HG03108 (cell line): ENCODE measurements around the gene ARHGAP27.
"Not testable (repeated sequence)": the region's sequence is repeated elsewhere in the genome, so short reads cannot be mapped to it uniquely, and the experiment has no call there.

Experiments used
- ATAC-seq: cut with Tn5 transposase; IDR thresholded peaks from one replicate; pipeline ENCODE4 v1.9.1; 2021; ENCODE audit warnings: moderate library complexity; ENCODE audit not compliant: unreplicated experiment

The ARHGAP27 gene

DNA sequence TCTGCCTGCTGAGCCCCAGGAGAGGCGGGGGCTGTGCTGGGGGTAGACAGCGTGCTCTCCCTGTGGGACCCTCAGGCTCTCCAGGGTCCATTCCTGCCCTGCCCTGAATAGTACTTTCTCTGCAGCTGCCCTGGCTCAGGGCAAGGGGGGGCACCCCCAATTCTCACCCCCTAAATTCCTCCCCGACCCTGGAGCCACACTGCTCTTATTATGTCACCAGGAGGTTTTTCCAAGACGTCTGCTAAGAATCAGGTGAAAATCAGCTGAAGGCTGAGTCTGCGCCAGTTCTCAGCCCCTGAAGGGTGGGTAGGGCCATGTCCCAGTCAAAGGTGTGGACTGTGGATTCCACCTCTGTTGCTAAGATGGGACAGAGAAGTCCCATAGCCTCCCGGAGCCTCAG is 66.0 kb downstream of the ARHGAP27 start:
- no peak for ATAC-seq

DNA sequence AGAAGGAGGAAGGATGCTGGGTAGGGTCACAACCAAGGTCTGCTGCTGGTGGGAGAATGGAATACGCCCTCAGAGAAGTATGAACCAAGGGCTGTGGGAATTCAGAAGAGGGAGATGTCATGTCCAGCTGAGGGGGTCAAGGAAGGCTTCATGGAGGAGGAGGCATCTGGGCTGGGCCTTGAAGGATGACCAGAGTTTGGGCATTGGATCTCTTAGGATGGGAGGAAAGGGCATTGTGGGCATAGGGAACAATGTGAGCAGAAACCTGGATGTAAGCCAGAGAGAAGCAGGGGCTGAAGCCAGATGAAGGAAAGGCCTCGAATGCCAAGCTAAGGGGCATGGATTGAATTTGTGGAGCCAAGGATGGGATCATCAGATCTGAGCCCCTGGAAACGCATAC is 66.6 kb downstream of the ARHGAP27 start:
- ATAC-seq: no peak

- no peak for ATAC-seq
Measured at GRCh38 chr17:45364531-45365390, 67.9 kb downstream of the ARHGAP27 start.

GRCh38 chr17:45363498-45363897 is 69.2 kb downstream of the ARHGAP27 start:
- no peak for ATAC-seq

GRCh38 chr17:45361976-45362375 is 70.7 kb downstream of the ARHGAP27 start:
- ATAC-seq: no peak

DNA sequence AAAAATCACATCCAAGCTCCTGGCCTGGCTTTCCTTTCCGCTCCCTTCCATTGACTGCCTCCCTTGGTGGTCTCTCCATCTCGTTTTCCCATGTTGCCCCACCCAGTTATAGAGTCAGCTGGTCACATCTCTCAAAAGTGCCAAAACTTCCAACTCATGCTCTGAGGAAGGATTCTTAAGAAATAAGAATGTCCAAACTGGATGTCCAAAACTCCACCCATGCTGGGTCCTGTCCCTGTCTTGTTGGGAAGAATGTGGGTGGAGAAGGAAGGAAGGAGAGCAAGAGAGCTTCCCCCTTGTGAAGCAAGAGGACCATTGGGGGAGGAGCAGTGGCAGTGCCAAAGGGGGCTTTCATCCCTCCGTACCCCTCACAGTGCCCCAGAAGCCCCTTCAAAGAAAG is 71.2 kb downstream of the ARHGAP27 start:
- no peak for ATAC-seq

DNA sequence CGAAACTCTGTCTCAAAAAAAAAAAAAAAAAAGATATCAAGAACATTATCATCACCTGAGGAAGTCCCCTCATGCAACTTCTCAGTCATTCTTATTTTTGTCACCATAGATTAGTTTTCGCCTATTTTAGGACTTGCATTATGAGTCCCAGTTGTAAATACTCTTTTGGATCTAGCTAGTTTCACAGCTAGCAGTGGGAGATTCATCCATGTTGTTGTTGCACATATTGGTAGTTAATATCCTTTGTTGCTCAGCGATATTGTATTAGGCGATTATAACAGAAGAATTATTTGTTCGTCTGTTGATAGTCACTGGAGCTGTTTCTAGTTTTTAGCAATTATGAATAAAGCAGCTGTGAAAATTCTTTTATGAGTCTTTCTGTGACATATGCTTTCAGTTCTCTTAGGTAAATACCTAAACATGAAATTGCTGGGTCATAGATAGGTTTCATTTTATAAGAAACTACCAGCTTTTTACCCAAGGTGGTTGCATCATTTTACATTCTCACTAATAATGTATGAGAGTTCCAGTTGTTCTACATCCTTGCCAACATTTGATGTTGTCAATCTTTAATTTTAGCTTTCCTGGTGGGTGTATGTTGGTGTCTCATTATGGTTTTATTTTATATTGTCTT is 75.2 kb downstream of the ARHGAP27 start:
- ATAC-seq: no peak

GRCh38 chr17:45355087-45355486 is 77.6 kb downstream of the ARHGAP27 start:
- ATAC-seq: no peak

DNA sequence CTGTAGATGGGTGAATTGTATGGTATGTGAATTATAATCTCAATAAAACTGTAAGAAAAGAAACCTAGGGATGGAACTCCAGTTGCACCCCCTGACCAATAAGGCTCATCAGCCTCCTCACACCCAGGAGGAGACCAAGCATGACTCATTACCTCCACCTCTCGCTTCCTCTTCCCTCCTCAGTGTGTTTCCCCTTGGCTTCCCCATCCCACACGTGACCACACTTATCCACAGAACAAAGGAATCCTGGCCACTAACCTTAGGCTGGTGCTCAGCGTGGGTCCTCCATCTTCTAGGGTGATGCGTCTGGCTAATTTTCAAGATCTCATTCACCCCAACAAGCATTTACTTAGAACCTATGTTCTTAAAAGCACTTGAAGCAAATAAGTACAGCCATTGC is 79.6 kb downstream of the ARHGAP27 start:
- ATAC-seq: no peak

GRCh38 chr17:45351831-45352230 is 80.8 kb downstream of the ARHGAP27 start:
- ATAC-seq: no peak

- no peak for ATAC-seq
Measured at GRCh38 chr17:45347444-45347843, 85.2 kb downstream of the ARHGAP27 start.

DNA sequence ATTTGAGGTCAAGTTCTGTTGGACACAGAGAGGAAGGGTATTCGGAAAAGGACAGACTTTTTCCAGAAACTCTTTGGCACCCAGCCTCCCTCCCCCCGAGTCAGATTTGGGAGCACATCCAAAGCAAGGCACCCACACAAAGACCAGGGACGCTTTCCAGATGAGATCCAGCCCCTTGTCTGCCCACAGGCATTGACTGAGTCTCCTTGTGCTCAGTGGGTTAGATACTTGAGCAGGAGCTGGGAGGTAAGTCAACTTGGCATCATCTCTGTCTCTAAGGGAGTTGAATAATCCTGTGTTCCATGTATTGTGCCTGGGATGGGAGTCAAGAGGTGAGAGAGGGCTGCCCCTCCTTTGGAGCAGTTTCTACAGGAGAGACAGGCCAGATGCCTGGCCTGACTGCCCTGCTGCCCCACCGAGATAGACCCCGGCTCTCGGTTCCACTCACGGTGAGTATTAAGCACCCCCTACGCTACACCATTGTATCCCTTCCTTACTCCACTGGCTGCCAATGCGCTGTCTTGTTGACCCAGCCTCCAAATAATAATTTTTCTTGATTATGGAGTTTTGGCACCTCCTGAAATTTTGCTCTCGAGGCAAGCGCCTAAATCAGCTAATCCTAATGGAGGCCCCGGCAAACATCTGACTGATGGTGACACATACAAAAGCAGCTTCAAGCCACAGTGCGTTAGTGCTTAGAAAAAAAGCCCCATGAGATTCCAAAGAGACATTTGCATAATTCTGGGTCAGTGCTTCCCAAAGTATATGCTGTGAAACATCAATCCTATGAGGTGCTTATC is 86.3 kb downstream of the ARHGAP27 start:
- no peak for ATAC-seq

GRCh38 chr17:45345554-45346215 is 87.0 kb downstream of the ARHGAP27 start:
- no peak for ATAC-seq

DNA sequence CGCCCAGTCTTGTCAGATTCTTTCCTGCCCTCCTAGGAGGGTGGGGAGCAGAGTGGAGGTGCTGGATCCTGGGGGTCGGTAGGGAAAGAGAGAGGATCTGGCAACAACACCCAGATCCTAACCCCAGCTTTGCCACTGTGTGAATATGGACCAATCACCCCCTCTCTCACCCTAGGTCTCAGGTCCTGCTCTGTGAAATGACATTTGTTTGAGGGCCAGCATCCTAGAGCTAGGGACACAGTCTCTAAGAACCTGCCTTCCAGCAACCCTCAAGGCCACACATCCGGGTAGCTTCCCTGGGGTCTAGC is 87.5 kb downstream of the ARHGAP27 start:
- ATAC-seq: no peak

DNA sequence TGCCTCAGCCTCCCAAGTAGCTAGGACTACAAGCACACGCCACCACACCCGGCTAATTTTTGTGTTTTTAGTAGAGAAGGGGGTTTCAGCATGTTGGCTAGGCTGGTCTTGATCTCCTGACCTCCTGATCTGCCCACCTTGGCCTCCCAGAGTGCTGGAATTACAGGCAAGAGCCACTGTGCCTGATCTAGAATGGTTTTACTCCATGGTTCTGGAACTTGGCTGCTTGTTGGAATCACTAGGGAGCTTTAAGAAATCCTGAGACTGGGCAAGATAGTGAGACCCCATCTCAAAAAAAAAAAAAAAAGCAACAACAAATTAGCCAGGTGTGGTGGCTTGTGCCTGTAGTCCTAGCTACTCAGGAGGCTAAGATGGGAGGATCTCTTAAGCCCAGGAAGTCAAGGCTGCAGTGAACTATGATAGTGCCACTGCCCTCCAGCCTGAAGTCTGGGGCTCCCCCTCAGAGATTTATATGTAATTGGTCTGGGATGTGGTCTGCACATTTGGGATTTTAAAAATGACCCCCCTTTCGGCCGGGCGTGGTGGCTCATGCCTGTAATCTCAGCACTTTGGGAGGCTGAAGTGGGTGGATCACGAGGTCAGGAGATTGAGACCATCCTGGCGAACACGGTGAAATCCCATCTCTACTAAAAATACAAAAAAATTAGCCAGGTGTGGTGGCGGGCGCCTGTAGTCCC is 88.6 kb downstream of the ARHGAP27 start:
- ATAC-seq: not testable (repeated sequence)
